Astrocyte of the spinal cord (primary cell): Measurements from ENCODE around the gene CAPN9.

Experiments used
- DNase-seq: peaks from one replicate; pipeline ENCODE4 v3.0.0; 2011; ENCODE audit warnings: low read depth, low spot score
- H3K4me3 ChIP-seq: 2 replicates; pipeline ENCODE4 v1.5.1; 2011; ENCODE audit warnings: low read depth, mild to moderate bottlenecking, low read length, moderate library complexity
- CTCF ChIP-seq: IDR thresholded peaks from 2 replicates; pipeline ENCODE4 v1.5.1; 2012; ENCODE audit warnings: low read depth, mild to moderate bottlenecking, low read length, inconsistent platforms
- in situ Hi-C: cut with HindIII; loops from 2 replicates; pipeline ENCODE4 v1.10.0; 2017; ENCODE audit warnings: low sequenced_read_pairs

The CAPN9 gene

GRCh38 chr1:230785636-230786384, 38.6 kb downstream of the CAPN9 start:
- in situ Hi-C loops: no loop called here
- DNase-seq: no peak
- no peak overlapping the region for H3K4me3 ChIP-seq
- TF ChIP-seq CTCF: no peak

- no peak overlapping the region for H3K4me3 ChIP-seq
- TF ChIP-seq CTCF: no peak
- in situ Hi-C loops: no loop called here
- DNase-seq: no peak
Measured at GRCh38 chr1:230786385-230786753, 39.2 kb downstream of the CAPN9 start.

- no peak for DNase-seq
- in situ Hi-C loops: no loop called here
- H3K4me3 ChIP-seq: no peak overlapping the region
- TF ChIP-seq CTCF: no peak
Measured at GRCh38 chr1:230787471-230787870, 40.3 kb downstream of the CAPN9 start.

- no peak for DNase-seq
- TF ChIP-seq CTCF: no peak
- H3K4me3 ChIP-seq: no peak overlapping the region
- in situ Hi-C loops: no loop called here
Measured at GRCh38 chr1:230788561-230789275, 41.5 kb downstream of the CAPN9 start.

- no peak for TF ChIP-seq CTCF
- DNase-seq: no peak
- no peak overlapping the region for H3K4me3 ChIP-seq
- in situ Hi-C loops: no loop called here
Measured at GRCh38 chr1:230790026-230790425, 42.8 kb downstream of the CAPN9 start.

- in situ Hi-C loops: no loop called here
- TF ChIP-seq CTCF: no peak
- H3K4me3 ChIP-seq: no peak overlapping the region
- DNase-seq: no peak
Measured at GRCh38 chr1:230791986-230792564, 44.9 kb downstream of the CAPN9 start.
